GM18870 (cell line): ENCODE measurements around the gene SMAD6.
"Not testable (repeated sequence)": the region's sequence is repeated elsewhere in the genome, so short reads cannot be mapped to it uniquely, and the experiment has no call there.

Experiments used
- ATAC-seq: cut with Tn5 transposase; IDR thresholded peaks from one replicate; pipeline ENCODE4 v1.9.1; 2021; ENCODE audit warnings: moderate library complexity; ENCODE audit not compliant: unreplicated experiment

The SMAD6 gene

DNA sequence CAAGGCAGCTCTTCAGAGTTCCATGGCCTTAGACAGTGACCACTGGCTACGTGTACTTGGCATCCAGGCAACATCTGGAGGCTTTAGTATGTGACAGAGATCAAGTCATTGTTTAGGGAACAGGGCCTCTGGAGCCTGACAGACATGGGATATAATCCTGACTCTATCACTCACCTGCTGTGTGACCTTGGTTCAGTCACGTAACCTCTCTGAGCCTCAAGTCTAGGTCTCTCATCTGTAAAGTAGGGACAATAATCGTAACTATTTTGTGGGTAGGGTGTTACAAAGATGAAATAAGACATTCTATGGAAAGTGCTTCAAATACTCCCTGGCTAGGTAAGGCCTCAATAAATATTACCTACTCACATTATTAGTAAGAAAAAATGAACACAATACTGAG is 114.2 kb downstream of the SMAD6 start:
- ATAC-seq, result no peak

DNA sequence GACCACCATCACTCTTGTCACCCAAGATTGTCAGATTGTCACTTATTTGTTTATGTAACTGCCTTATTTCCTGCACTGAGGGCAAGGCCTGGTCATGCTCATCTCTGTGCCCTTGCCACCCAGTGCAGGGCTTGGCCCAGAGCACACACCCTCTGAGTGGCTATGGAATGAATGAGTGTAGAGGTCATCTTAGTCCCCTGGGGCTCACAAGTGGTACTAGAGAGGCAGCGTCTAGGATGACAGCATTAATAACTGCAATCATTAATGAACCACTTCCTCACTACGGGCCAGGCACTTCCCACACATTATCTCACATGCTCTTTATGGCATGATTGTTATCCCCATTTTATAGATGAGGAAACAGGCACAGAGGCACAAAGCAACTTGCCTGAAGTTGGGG is 117.0 kb downstream of the SMAD6 start:
- peak; percentile 55 for ATAC-seq

GRCh38 chr15:66820481-66821176 is 118.6 kb downstream of the SMAD6 start:
- ATAC-seq, result no peak

DNA sequence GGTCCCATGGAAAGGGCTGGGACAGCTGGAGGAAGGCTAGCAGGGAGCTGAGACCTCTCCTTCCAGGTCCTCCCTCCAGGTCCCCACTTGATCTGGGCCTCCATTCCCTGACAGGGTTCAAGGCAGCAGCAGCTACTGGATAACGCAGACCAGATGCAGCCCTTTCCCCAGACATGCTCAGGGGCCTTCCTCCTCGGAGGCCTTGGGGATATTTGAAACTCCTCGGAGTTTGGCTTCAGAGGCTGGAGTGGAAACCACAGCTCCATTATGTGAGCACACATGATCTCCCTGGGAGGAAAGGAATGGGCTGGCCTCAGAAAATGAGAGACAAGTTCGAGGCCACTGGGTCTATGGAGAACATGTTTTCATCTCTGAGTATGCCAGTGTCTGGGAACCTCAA is 119.3 kb downstream of the SMAD6 start:
- no peak for ATAC-seq

DNA sequence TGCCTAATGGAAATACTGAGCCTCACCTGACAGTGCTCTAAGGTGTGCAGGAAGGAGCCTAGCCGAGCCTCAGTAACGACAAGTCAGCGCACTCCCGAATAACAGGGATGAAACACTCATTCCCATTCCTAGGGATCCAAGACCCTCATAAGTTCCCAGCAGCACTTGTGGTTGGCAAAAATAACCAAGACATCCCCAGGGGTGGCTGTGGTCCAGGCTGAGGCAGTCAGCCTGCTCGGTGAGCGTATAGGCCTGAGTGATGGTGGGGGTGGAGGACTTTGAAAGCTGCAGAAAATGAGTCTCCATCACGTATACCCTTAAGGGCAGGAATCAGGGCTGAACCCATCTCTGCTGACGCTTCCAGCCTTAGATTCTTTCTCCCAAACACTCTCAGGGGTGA is 120.1 kb downstream of the SMAD6 start:
- ATAC-seq, result no peak

GRCh38 chr15:66822576-66822975 is 120.5 kb downstream of the SMAD6 start:
- ATAC-seq, result no peak

GRCh38 chr15:66823601-66824000 is 121.6 kb downstream of the SMAD6 start:
- no peak for ATAC-seq

GRCh38 chr15:66824424-66824823 is 122.4 kb downstream of the SMAD6 start:
- no peak for ATAC-seq

- no peak for ATAC-seq
Measured at GRCh38 chr15:66825139-66825538, 123.1 kb downstream of the SMAD6 start.

- ATAC-seq, result no peak
Measured at GRCh38 chr15:66825731-66826130, 123.7 kb downstream of the SMAD6 start.

DNA sequence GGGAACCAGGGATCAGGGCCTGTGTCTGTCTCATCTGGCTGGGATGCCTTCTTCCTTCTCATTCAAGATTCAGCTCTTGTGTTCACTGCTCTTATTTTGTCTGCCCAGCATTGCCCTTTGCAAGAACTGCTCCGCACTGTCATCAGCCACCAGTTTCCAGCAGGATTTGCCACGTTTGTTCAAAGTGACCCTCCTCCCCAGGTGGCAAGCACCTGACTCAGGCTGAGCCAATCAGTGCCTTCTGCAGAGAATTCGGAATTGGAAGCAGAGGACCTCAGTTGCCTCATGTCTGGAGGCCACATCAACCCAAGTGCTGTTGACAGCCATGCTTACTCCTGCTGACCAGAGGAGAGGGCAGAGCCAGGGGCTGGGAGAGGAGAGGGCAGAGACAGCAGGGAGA is 124.5 kb downstream of the SMAD6 start:
- ATAC-seq, result no peak

DNA sequence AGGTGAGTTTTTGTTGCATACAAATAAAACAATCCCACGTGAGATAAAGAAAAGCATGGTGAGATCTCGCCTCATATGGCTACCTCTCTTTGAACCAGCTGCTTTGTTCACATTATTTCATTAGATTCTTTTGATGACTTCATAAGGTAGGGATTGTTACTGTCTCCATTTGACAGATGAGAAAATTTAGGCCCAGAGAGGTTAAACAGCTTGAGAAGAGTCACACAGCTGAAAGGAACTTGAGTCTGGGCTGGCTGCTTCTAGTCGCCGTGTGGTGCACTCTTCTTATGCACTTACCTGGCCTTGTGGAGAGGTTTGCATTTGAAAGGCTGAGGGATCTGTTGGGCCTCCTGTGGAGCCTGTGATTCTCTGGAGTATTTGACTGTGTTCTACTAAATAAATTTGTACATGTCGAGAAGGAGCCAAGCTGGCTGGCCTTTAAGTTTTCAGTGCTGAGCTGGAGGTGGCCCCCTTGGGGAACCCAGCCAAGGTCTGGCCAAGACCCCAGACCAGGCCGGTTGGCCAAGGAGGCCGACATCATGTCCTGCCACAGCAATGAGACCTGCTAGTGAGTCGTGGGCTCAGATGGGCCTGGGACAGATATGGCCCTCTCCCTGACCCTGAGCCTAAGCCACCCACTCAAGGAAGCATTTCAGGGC is 125.1 kb downstream of the SMAD6 start:
- ATAC-seq, result no peak

GRCh38 chr15:66827698-66828055 is 125.6 kb downstream of the SMAD6 start:
- no peak for ATAC-seq

DNA sequence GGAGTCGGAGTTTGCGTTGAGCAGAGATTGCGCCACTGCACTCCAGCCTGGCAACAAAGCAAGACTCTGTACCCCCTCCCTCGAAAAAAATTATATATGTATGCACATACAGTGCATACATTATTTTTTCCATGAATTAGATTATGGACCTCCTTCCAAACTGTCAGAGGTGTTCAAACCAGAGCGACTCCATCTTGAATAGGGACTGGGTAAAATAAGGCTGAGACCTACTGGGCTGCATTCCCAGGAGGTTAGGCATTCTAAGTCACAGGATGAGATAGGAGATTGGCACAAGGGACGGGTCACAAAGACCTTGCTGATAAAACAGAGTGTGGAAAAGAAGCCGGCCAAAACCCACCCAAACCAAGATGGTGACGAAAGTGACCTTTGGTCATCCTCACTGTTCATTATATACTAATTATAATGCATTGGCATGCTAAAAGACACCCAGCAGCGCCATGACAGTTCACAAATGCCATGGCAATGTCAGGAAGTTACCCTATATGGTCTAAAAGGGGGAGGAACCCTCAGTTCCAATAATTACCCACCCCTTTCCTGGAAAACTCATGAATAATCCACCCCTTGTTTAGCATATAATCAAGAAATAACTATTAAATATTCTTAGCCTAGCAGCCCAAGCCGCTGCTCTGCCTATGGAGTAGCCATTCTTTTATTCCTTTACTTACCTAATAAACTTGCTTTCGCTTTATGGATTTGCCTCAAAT is 126.9 kb downstream of the SMAD6 start:
- not testable (repeated sequence) for ATAC-seq

GRCh38 chr15:66829551-66830121 is 127.6 kb downstream of the SMAD6 start:
- no peak for ATAC-seq

DNA sequence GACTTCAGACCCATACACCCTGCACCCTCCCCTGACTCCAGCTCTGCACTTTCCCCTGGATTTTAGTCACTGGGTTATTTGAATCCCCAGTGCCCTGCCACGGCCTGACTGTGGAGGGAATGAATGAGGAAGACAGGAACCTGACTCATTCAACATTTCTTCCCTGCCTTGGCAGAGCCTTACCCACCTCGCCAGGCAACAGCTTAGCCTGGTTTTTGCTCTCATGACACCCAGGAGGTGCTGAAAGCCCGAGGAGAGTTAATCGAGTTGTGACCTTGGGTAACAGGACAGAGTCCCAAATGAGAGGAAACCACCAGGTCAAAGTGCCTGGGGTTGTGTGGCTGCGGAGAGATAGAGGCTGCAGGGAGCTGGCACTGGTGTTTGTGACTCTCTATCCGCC is 128.3 kb downstream of the SMAD6 start:
- no peak for ATAC-seq

- no peak for ATAC-seq
Measured at GRCh38 chr15:66830823-66831222, 128.8 kb downstream of the SMAD6 start.

DNA sequence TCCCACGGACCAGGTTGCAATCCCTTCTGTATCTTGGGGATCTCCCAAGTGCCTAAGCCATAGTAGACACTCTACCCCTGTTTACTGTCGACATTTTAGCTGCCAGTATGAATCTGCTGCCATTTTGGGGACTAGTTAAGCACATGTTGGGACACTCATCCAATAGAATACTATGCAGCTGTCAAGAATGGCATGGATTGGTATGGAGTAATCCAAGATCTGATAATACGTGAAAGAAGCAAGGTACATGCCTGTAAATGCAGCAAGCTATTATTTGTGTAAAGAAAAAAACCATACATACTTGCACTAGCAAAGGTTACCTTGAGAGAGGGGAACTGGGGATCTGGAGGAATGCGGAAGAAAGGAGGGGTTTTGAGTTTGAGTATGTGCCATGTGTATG is 129.3 kb downstream of the SMAD6 start:
- ATAC-seq, result no peak

DNA sequence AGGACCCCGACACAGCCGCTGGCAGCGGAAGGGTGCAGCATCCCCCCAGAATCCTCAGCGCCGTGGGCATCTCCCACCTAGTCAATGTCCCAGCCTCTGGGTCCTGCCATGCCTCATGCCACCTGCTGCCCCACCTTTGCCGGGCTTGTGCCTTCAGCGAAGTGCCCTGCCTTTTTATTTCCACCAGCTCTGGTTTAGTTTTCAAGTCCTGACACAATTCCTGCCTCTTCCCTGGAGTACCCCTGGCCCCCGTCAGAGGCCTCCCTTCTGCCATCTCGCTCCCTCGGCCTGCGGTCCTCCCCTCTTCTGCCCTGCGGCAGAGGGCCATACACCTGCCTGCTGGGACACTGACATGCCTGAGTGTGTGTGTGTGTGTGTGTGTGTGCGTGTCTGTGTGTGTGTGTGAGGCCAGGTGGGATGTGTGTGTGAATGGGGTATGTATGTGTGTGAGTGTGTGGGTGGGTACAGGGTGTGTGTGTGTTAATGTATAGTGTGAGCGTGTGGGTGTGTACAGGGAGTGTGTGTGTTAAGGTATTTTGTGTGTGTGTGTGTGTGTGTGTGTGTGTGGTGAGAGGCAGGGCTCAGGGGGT is 129.9 kb downstream of the SMAD6 start:
- ATAC-seq, result no peak
